GM18526 (cell line): ENCODE data around the gene DAZAP1.

Experiments used
- POLR2A ChIP-seq: IDR thresholded peaks from 3 replicates; pipeline ENCODE4 v1.6.1; 2011; ENCODE audit not compliant: insufficient read length; ENCODE audit errors: extremely low read depth

DAZAP1 gene

GRCh38 chr19:1435378-1435989 is 28.1 kb downstream of the DAZAP1 start:
- no peak for TF ChIP-seq POLR2A

DNA sequence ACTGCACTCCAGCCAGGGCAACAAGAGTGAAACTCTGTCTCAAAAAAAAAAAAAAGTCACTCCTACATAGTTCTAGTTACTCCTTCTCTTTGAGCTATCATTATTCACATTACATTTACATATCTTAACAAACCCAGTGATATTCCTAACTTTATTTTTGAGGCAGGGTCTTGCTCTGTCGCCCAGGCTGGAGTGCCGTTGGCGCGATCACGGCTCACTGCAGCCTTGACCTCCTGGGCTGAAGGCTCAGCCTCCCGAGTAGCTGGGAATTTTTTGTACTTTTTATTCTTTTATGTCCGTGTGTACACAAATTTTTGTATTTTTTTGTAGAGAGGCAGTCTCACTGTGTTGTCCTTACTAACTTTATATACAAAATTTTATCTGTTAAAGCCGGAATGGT is 30.2 kb downstream of the DAZAP1 start:
- no peak for TF ChIP-seq POLR2A

DNA sequence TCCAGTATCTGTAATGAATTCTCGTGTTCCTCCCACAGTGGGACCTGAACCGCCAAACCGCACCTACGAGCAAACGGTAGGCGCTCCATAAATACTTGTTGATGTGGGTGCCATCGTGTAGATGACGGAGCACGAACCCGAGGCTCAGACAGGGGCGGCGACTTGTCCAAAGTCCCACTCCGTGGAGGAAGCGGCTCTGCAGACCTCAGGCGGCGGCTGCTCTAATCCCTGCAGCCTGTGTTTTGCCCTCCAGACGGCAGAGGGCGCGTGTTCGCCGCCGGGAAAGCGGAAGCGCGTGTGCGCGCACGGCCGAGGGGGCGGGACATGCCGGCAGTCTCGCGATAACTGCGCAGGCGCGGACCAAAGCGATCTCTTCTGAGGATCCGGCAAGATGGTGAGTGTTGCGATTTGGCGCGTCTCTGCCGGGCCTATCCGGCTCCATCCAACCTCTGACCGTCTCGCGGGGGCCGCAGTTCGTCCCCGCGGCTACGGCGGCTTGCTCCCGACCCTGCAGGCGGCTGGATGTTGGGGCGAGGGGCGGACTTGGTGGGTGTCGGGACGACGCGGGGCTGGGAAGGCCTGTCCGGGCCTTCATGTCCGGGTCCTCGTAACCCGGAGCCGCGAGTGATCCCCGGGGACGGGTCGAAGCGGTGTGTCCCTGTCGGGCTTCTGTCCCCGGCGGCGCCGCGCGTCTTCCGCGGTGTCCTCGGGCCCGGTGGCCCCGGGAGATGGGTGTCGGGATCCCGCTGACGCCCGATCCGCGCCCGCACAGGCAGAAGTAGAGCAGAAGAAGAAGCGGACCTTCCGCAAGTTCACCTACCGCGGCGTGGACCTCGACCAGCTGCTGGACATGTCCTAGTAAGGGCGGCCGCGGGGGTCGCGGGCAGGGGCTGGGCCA is 30.9 kb downstream of the DAZAP1 start, which contains the start of gene RPS15:
TSS of gene RPS15 (plus strand) at position 362 of the 898 bp plus-strand sequence. CDS start at position 392, 30 bp downstream.
- peak; percentile 99 for TF ChIP-seq POLR2A

GRCh38 chr19:1438933-1439354 is 31.6 kb downstream of the DAZAP1 start:
- TF ChIP-seq POLR2A = no peak

DNA sequence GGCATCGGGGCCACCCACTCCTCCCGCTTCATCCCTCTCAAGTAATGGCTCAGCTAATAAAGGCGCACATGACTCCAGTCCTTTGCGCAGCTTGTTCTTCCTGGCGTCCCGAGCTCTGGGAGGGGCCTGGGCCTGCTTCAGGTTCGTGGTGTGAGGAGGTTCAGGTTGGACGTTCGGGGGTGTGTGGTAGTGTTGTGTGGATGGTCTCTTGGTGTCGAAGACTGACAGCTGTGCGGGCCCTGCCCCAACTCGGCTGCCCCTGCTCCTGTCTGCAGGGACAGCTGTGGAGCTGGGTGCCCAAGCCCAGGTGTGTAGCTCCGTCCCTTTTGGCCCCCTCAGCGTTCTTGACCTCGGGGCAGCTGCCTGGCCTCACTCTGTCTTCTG is 33.0 kb downstream of the DAZAP1 start:
- no peak for TF ChIP-seq POLR2A

DNA sequence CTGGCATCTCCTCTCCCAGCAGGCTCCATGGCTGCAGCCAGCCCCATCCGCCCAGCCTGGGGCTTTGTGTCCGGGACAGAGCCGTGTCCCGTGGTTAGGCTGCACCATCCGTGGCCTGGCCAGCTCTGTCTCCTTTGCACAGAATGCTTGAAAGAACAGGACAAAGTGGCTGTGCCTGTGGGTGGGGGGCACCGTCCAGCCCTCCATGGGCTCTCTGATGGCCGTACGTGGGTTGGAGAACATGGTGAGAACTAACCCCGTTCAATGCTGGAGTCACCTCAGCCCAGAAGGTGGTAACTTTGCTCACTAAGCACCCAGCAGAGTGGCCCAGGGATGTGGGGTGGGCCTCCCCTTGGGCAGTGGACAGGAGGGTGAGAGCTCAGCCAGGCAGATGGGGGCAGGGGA is 33.6 kb downstream of the DAZAP1 start:
- TF ChIP-seq POLR2A = no peak

GRCh38 chr19:1441677-1442438 is 34.5 kb downstream of the DAZAP1 start:
- no peak for TF ChIP-seq POLR2A

DNA sequence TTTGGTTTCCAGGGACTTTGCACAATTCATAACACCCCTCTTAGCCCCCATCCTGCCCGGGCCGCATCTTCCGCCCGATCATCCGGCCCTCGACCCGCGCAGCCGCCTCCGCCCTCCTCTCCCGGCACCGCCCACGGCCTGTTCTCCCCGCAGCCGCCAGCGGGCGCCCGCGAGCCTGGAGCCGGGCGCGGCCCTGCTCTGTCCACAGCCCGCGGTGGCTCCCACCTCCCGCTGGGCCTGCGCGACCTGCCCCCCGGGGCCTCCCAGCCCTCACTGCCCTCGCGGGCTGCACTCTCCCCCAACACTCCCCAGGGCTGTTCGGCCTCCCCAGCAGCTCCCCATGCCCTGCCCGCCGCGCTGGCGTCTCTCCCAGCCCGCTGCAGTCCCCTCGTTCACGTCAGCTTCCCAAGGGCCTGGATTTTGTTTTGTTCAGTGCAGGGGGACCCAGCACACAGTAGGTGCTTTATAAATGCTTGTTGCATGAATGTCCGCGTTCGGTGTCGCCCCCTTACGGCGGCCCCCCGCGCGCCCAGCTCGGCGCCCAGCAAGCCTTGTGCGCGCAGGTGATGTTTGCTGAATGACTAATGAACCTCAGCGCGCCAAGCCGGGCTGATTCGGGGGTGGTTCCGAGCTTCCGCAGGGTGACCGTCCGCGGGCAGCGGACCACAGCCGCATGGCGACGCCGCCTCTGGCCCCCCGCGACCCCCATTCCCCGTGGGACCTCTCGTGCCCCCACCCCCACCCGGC is 38.0 kb downstream of the DAZAP1 start:
- no peak for TF ChIP-seq POLR2A

DNA sequence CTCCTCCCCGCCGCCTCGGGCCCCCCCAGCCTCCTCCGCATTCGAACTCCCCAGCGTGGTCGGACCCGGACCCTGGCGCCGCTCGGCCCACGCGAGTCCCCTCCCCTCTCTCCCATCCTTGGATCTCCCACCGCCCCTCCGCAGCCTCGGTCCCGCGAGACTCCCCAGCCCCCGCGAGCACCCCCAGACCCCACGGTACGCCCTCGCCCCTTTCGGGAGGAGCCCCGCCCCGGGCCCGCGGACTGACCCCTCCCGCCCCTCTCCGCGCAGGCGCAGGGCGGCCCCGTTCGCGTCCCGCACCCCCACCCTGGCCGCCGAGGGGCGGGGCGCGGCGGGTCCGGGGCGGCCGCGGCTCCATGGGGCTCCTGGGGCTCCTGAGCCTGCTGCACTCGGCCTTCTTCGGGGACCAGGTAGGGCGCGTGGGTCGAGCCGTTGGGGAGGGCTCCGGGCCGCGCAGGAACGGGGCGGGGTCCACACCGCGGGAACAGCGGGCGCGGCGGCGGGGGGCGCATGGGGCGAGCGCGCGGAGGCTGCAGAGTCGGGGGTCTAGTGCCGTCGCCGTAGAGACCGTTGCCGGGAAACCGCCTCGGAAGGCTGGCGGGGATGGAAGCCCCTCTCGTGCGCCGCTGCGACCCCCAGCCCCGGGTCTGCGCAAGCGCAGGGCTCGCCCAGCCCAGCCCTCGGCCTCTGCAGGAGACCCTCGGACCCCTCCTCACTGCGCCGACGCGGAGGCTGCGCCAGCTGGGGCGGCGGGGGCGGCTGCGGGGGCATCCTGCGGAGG is 38.7 kb downstream of the DAZAP1 start:
- TF ChIP-seq POLR2A = no peak

- no peak for TF ChIP-seq POLR2A
These were observed 39.5 kb downstream of the DAZAP1 start for GRCh38 chr19:1446713-1447481.

GRCh38 chr19:1447504-1447903 is 40.1 kb downstream of the DAZAP1 start:
- no peak for TF ChIP-seq POLR2A

DNA sequence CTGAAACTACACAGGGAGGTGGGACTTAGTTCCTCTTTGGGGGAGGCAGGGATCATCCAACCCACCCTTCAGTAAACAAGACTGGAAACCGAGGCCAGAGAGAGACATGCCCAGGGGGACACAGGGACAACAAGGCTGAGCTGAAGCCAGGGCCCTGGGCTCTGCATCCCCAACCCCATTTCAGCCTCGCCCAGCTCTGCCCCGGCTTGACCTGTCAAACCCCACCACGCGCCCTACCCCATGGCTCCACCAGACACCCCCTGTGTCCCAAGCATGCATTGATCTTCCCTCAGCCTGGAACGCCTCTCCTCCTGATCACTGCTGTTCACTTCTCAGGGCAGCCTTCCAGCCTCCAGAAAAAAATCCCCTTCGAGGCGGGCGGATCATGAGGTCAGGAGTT is 40.6 kb downstream of the DAZAP1 start:
- TF ChIP-seq POLR2A = no peak
